HG03439 (cell line): ENCODE data around the gene ASGR2.
"Not testable (repeated sequence)": the region's sequence is repeated elsewhere in the genome, so short reads cannot be mapped to it uniquely, and the experiment has no call there.

Source experiments
- ATAC-seq: cut with Tn5 transposase; IDR thresholded peaks from one replicate; pipeline ENCODE4 v1.9.1; 2021; ENCODE audit warnings: mild to moderate bottlenecking, moderate library complexity; ENCODE audit not compliant: unreplicated experiment

Gene ASGR2

DNA sequence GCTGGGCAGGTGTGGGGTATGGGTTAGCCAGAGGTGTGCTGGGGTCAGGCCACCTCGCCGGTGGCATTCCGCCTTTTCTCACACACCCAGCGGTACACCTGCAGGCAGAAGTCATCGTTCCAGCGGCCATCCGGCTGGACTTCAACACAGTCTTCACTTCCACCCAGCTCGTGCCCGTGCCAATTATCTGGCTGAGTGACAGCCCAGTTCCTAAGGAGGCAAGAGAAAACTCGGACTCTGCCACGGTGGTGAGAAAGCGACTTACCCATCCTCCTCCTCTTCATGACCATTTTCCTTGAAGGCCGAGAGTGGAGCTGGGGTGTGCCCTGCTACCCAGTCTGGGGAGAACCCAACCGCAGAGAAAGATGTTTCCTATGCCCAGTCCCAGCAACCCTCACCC is 13.1 kb downstream of the ASGR2 start:
- no peak for ATAC-seq

DNA sequence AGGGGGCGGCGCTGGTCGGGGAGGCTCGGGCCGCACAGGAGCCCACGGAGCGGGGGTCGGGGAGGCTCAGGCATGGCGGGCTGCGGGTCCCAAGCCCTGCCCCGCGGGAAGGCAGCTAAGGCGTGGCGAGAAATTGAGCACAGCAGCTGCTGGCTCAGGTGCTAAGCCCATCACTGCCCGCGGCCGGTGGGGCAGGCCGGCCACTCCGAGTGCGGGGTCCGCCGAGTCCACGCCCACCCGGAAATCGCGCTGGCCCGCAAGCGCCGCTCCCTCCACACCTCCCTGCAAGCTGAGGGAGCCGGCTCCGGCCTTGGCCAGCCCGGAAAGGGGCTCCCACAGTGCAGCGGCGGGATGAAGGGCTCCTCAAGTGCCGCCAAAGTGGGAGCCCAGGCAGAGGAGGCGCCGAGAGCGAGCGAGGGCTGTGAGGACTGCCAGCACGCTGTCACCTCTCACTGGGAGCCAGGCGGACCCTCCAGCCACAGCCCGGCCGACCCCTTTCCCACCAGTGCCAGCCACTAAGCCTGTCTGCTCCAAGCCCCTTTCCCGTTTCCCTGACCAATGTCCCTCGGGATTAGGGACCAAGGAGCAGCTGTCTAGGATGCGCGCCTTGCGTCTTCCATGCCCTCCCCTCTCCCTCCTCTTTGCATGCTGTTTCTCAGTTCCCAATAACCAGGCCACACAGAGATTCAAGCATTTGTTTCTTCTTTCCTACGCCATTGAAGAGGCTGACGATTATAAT is 13.8 kb downstream of the ASGR2 start:
- not testable (repeated sequence) for ATAC-seq

DNA sequence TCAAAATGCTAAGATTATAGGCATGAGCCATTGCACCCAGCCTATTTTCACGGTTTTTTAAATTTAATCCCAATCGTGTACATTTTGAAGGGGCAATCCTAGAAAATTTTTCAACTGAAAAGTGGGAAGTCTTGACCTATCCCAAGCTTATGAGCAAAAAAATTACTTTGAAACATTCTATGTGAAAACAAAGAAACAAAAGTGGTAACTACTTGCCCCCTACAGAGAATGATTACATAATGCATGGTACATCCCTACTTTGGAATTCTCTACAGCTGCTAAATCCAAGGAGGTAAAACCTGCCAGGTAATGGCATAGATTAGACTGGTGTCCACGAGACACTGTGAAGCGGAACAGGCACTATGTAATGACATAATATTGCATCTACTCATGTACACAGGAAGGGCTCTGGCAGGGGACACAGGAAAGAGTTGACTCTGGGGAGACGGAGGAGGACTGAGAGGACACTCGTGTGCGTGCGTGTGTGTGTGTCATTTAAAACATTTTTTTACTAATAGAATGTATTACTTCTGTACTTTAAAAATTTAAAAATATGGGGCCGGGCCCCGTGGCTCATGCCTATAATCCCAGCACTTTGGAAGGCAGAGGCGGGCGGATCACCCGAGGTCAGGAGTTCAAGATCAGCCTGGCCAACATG is 15.7 kb downstream of the ASGR2 start:
- ATAC-seq, result no peak

DNA sequence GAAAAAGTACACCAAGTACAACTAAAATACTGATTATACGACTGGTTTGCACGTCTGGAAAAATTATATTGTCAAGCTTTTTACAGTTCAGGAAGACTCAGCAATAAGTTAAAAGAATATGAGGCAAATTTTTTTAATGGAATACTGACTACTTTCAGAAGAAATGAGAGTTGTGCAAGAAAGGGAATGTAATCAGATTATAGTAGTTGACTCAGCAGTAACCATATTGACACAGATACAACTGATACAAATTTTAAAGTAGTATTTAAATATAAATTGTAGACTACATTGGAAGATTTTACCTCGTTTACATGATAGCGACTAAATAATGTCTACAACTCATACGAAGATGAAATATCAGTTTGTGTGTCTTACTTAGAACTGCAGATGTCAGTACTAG is 16.7 kb downstream of the ASGR2 start:
- no peak for ATAC-seq

DNA sequence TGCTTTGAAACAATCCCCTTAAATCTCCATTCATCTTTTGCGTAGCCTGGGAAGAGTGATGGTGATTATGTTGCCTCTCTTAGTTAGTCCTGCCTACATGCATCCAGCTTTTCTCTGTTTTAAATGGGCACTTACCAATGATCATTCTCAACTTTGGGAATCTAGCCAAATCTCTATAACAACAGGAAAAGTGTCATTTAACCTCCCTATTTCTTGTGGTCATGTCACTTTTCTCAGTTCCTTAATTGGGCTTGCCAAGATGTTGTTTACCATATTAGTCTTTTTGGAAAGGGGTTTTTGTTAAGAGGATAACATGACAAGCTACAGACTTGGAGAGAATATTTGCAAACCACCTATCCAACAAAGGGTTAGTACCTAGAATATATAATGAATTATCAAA is 19.0 kb downstream of the ASGR2 start:
- ATAC-seq, result no peak

DNA sequence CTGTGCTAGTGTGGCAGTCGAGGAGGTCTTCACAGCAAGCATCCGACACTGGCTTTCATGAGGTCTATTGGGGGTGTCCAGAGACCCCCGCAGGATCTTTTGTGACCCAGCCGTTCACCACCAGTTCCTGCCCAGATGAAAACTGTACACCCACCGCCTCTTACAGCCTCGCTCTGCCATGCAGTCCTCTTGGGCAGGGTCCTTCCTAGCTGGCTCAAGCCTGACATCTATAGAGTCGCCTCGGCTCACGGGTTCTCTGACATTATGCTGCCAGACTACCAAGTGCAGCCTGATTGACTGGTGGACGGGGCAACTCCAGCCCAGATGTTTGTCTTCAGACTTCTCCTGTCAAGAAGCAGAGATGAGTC is 20.0 kb downstream of the ASGR2 start:
- ATAC-seq, result no peak

DNA sequence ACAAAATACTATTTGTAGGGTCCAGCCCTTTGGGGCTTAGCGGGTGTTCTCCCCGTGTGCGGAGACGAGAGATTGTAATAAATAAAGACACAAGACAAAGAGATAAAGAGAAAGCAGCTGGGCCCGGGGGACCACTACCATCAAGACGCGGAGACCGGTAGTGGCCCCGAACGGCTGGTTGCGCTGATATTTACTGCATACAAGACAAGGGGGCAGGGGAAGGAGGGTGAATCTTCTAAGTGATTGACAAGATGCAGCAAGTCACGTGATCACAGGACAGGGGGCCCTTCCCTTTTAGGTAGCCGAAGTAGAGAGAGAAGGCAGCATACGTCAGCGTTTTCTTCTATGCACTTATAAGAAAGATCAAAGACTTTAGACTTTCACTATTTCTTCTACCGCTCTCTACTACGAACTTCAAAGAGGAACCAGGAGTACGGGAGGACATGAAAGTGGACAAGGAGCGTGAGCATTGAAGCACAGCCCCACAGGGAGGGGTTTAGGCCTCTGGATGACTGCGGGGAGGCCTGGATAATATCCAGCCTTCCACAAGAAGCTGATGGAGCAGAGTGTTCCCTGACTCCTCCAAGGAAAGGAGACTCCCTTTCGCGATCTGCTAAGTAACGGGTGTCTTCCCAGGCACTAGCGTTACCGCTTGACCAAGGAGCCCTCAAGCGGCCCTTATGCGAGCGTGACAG is 23.2 kb downstream of the ASGR2 start:
- not testable (repeated sequence) for ATAC-seq

DNA sequence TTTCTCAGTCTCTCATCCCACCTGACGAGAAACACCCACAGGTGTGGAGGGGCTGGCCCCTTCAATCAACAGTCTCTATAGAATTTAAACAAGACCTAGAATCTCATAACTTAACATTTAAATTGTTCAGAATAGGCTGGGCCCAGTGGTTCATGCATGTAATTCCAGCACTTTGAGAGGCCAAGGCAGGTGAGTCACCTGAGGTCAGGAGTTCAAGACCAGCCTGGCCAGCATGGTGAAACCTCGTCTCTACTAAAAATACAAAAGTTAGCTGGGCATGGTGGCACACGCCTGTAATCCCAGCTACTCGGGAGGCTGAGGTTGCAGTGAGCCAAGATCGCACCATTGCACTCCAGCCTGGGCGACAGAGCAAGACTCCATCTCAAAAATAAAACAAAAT is 25.1 kb downstream of the ASGR2 start:
- ATAC-seq, result not testable (repeated sequence)

DNA sequence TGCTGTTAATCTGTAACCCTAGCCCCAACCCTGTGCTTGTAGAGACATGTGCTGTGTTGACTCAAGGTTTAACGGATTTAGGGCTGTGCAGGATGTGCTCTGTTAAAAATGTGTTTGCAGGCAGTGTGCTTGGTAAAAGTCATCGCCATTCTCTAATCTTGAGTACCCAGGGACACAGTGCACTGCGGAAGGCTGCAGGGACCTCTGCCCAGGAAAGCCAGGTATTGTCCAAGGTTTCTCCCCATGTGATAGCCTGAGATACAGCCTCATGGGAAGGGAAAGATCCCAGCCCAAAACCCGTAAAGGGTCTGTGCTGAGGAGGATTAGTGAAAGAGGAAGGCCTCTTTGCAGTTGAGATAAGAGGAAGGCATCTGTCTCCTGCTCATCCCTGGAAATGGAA is 26.2 kb downstream of the ASGR2 start:
- ATAC-seq, result not testable (repeated sequence)

DNA sequence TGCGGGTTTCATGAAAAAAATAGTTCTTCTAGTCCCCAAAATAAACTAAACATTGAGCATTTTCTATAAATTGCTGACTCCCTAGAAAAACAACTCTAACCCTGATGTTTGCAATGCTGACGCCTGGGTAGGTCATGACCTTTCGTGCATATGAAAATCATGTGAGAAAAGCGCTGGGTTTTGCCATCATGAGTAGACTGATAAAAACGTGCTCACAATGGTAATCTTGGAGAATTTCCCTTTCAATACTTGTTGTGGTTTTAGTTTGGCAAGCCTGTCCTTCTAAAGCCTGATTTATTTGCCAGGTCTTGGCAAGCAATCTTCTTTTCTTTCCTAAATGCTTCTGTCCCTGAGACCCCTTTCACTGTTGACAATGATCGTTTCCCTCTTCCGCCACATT is 30.5 kb downstream of the ASGR2 start:
- ATAC-seq, result no peak

DNA sequence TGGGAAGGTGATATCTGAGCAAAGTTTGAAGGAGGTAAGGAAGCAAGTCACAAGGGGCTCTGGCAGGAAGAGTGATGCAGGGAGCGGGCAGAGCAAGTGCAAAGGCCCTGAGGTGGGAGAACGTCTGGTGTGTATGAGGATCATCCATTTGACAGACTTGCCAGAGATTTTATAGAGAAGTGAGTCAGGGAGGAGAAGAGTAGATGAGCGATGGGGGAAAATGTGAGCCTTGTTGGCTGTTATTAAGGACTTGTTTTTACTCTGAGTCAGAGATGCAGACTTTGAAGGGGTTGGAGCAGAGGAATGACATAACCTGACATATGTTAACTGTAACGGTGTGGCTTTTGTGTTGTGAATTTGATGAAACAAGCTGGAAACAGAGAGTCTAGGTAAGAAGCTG is 31.0 kb downstream of the ASGR2 start:
- ATAC-seq, result no peak

DNA sequence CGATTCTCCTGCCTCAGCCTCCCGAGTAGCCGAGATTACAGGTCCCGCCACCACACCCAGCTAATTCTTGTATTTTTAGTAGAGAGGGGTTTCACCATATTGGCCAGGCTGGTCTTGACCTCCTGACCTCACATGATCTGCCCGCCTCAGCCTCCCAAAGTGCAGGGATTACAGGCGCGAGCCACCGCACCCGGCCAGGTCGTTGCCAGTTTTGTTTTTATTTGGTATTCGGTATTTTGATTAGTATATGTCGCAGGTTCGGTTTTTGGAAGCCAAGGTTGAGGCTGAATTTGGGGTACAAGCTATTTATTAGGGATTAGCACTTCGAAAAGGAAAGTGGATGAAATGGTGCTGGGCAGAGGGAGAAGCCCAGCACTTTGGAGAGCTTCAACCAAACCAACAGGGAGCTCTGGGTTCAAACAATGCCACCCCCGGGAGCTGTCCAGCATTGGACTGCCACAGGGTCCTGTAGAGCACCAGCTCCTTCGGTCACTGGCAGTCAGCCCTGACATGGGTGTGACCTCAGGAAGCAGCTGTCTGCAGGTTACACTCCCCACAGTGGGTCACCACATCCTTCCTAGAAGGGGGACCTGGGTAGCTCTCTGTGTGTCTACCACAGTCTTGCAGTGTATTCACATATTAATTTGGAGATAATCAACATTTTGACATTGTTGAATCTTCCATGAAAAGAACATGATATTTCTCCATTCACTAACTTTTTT is 33.1 kb downstream of the ASGR2 start:
- ATAC-seq, result no peak

DNA sequence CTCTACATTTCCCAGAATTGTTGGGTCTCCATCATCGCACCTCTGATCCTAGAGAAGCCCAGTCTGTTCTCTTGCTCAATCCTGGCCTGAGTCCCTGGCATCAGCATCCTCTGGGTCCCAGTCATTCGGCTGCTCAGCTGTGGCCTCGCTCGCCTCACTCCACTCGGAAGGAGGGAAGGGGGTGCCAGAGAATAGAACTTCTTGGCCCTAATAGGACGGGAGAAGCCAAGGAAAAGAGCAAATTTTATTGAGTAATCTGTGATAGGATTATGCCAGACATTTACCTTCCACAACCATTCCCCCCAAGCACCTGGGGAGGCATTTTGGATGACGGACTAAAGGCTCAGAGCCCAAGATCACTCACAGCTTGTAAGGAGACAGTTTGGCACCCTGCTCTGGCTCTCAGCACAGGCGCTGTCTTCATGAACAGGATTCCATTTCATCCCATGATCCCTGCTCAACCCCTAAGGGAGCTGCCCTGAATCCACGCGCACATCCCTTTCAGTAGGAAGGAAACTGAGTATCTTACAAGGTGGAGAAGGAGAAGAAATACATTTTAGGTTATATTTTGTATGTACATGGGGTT is 34.1 kb downstream of the ASGR2 start:
- ATAC-seq, result no peak

DNA sequence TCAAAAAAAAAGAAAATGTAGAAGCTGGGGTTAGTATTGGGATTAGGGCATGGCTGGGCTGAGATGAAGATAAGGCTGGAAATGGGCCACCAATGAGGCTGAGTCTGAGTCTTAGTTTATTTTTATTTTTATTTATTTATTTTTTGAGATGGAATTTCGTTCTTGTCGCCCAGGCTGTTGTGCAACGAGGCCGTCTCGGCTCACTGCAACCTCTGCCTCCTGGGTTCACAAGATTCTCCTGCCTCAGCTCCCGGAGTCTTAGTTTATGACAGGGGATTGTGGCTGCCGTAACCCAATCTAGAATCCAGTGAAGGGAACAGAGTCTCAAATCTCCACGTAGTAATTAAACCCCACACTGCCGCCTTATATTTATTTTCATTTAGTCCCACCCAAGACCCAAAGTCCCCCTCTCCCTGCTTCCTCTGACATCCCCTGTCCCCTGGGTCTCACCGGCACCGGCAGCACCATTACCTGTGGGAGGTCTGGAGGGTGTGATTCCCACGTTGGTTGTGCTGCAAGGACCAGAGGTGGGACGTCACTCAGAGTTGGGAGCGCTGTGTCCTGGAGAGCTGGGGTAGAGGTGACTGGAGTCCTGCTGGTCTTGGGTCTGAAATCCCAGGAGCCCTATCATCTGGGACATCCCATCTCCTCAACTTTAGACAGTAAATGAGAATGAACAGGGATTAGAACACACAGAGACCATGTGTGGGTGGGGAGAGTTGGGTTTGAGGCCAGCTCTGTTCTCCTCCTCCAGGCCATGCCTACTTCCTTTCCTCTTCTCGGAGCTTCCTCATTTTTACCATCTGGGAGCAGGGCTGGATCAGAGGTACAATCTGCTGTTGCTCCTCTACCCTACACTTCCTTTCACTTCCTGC is 34.8 kb downstream of the ASGR2 start, which contains the start of gene CLEC10A:
Gene CLEC10A (minus strand): TSS at position 671 of the 875 bp plus-strand sequence. CDS start 1,439 bp downstream, outside the sequence.
- no peak for ATAC-seq

DNA sequence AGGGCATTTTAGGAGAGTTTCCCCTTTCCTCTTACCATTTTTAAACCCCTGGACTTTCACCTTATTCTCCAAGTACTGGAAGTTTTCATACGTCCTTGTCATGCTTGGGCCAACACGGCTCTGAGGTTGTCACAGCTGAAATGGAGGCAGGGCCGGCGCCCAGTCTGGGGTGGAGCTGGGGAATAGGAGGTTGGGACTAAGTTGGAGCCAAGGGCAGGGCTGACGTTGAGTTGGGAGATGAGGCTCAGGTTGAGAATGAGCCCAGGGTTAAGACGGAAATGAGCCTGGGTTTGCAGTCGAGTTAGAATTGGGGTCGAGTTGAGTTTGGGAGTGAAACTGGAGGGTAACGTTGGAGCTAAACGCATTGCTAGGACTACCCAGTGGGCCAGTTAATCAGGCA is 35.9 kb downstream of the ASGR2 start:
- no peak for ATAC-seq

DNA sequence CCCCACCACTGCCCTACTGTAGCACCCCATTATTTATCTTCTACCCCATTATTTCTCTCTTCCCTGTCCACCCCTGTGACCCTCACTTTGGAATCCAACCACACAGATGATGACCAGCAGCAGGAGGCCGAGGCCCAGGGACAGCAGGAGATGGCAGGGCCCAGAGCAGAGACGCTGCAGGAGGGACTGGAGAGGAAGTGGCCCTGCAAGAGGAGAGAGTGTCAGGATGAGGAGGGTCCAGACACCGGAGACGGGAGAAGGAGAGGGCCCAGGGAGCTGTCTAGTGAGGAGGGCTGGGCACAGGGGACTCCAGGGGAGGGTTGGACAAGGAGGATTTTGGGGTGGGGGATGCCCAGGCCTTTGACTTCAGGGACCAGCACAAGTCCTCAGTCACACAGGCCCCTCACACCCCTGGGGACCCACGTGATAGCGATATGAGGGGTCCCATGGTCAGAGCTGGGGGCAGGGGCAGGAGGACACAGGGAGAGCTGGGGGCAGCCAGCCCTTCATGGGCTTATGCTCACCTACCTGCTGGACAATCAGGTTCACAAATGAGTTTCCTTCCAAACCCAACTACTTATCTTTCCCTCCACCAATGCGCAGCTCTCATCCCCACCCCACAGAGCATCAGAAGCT is 36.6 kb downstream of the ASGR2 start:
- ATAC-seq, result no peak

DNA sequence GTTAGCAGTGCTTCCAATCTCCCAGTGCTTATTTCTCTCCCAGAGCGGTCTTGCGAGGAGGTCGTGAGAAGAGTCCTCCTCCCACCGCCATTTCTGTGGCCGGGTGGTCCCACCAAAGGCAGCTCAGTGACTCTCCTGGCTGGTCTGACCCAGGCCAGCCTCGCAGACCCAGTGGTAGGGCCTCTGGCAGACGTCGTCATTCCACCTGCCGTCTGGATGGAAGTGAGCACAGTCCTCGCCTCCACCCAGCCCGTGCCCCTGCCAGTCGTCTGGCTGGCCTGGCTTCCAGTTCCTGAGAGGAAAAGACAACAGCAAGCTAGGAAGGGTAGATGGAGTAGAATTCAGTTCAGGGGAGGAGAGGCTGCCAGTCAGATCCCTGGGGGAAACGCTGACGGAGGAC is 39.7 kb downstream of the ASGR2 start:
- ATAC-seq, result no peak

DNA sequence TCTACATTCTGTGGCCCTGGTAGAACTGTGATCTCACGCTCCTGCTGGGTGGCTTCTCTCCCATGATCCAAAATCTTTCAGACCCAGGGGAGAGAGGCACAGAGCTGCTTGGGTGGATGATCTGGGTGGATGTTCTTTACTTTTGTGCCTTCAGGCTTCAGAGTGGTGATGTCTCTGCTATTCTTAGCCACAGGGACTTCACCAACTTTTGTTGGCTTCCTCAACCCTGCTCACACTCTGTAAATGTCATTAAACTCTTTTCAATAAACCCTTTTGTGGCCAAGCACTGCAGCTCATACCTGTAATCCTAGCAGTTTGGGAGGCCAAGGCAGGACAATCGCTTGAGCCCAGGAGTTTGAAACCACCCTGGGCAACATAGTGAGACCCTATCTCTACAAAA is 42.2 kb downstream of the ASGR2 start:
- ATAC-seq, result no peak

DNA sequence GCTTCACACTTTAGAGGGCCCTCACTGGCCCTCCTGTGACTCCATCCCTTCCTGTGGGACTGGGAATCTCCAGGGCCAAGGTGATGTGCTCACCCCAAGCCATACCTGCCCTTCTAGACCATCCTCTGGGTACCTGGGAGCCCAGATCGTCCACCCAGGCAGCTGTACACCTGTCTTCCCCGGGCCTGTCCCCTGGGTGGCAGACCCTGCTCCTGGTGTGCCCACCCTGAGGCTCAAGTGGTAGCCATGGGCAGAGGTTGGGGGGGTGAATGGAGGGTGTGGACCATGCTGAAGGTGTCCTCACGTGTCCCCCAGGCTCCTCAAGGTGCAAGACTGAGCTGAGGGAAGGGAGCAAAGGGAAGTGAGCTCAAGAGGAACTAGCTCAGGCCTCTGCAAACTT is 43.9 kb downstream of the ASGR2 start:
- no peak for ATAC-seq

DNA sequence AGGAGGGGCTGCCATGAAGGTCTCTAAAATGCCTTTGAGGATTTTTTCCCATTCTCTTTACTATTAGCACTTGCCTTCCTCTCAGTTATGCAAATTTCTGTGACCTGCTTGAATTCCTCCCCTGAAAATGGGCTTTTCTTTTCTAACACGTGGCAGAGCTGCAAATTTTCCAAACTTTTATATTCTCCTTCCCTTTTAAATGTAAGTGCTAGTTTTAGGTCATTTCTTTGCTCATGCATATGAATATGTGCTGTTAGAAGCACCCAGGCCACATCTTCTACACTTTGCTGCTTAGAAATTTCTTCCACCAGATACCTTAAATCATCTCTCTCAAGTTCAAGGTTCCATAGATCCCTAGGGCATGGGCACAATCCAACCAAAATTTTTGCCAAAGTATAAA is 46.4 kb downstream of the ASGR2 start:
- no peak for ATAC-seq
